ENCODE results near the gene PLEKHH1. TPM values are rescaled to one million over a fixed set of nuclear protein-coding genes. Genes with fewer than 3 reads are reported as not detected.

Gene PLEKHH1
- total RNA-seq, 4 donors from 2014 or later = 1.8 to 6.1 (median 4.0) TPM

DNA sequence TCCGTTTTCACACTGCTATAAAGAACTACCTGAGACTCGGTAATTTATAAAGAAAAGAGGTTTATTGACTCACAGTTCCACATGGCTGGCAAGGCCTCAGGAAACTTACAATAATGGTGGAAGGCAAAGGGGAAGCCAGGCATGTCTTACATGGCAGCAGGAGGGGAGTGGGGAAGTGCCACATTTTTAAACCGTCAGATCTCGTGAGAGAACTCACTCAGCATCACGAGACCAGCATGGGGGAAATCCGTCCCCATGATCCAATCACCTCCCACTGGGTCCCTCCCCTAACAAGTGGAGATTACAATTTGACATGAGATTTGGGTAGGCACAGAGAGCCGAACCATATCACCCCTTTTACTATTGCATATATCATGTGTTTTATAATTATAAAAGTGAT lies 69.0 kb downstream of the PLEKHH1 start:
- Histone ChIP-seq H3K4me1 (peaks cover 0 to 24% (median 8%) of the 10 kb centered on the region in 3 donors), H3K4me3 (no peak overlapping the region), H3K9me3 (no peaks in the 10 kb centered on the region), H3K36me3 (no peaks in the 10 kb centered on the region), H3K27me3 (no peaks in the 10 kb centered on the region), H3K27ac (no peak overlapping the region)
- ATAC-seq = no peak
- TF ChIP-seq, protein P1, sequence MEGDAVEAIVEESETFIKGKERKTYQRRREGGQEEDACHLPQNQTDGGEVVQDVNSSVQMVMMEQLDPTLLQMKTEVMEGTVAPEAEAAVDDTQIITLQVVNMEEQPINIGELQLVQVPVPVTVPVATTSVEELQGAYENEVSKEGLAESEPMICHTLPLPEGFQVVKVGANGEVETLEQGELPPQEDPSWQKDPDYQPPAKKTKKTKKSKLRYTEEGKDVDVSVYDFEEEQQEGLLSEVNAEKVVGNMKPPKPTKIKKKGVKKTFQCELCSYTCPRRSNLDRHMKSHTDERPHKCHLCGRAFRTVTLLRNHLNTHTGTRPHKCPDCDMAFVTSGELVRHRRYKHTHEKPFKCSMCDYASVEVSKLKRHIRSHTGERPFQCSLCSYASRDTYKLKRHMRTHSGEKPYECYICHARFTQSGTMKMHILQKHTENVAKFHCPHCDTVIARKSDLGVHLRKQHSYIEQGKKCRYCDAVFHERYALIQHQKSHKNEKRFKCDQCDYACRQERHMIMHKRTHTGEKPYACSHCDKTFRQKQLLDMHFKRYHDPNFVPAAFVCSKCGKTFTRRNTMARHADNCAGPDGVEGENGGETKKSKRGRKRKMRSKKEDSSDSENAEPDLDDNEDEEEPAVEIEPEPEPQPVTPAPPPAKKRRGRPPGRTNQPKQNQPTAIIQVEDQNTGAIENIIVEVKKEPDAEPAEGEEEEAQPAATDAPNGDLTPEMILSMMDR (IDR thresholded peaks at IDR 0.05) = no peak
- no peak for TF ChIP-seq EP300 (IDR thresholded peaks at IDR 0.05)
- WGBS, 2 donors (ENCODE audit: low coverage in 1 of 2) = 58 to 68% methylated on average over 6 to 7 of the region's 7 CpGs

- WGBS, 2 donors (ENCODE audit: low coverage in 1 of 2) = 63 to 69% methylated on average over 5 of the region's 5 CpGs
- Histone ChIP-seq H3K4me3 (no peak overlapping the region), H3K27ac (no peak overlapping the region), H3K27me3 (no peaks in the 10 kb centered on the region), H3K36me3 (no peaks in the 10 kb centered on the region), H3K9me3 (no peaks in the 10 kb centered on the region), H3K4me1 (peaks cover 0 to 22% (median 8%) of the 10 kb centered on the region in 3 donors)
- TF ChIP-seq POLR2A (IDR thresholded peaks at IDR 0.05) = no peak
- TF ChIP-seq, protein P1 (IDR thresholded peaks at IDR 0.05) = no peak
- no peak for TF ChIP-seq POLR2AphosphoS5 (IDR thresholded peaks at IDR 0.05)
- no peak for TF ChIP-seq EP300 (IDR thresholded peaks at IDR 0.05)
- no peak for ATAC-seq
Observed at GRCh38 chr14:67602995-67603545, 70.0 kb downstream of the PLEKHH1 start.

GRCh38 chr14:67607646-67608045 lies 74.6 kb downstream of the PLEKHH1 start:
- H3K4me3 ChIP-seq = no peak overlapping the region
- no peak overlapping the region for H3K27ac ChIP-seq
- ATAC-seq = no peak
- TF ChIP-seq EP300 (IDR thresholded peaks at IDR 0.05) (no peak), POLR2A (IDR thresholded peaks at IDR 0.05) (no peak), POLR2AphosphoS5 (IDR thresholded peaks at IDR 0.05) (no peak)
- TF ChIP-seq, protein P1 (IDR thresholded peaks at IDR 0.05) = no peak
- H3K4me1 ChIP-seq = no peaks in the 10 kb centered on the region
- H3K27me3 ChIP-seq = no peaks in the 10 kb centered on the region
- no peaks in the 10 kb centered on the region for H3K9me3 ChIP-seq
- H3K36me3 ChIP-seq = no peaks in the 10 kb centered on the region
- WGBS, 2 donors (ENCODE audit: low coverage in 1 of 2) = 86 to 89% methylated on average over 2 to 3 of the region's 5 CpGs

DNA sequence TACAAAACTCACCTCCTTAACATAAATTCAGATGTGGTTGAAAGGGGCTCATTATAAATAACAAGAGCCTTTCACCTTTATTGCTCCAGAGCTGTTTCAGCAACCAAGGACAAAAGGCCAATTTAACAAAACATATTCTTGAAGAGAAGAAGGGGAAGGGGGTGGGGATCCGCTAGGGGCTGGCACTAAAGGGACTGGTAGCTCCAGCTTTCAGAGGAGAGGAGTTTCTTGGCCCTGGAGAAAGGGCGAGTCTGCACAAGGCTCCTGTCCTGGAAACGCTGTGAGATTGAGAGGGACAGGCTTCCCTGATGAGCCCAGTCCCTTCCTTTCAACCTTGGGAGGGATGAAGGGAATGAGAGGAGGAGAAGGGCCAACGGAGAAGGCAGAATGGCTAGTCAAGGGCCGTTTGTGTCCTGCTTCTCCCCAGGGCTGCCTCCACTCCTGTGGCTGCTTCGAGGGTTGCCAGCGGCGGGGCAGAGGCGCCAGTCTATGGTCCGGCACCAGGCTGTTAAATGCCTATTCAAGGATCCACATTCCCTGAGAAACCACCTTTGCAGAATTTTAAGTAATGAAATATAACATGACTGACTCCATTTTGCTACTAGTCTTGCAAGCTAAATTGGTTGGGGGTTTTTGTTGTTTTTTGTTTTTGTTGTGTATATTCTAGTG lies 76.7 kb downstream of the PLEKHH1 start:
- no peaks in the 10 kb centered on the region for H3K9me3 ChIP-seq
- TF ChIP-seq POLR2A (IDR thresholded peaks at IDR 0.05) (no peak), POLR2AphosphoS5 (IDR thresholded peaks at IDR 0.05) (no peak), EP300 (IDR thresholded peaks at IDR 0.05) (no peak)
- TF ChIP-seq, protein P1 (IDR thresholded peaks at IDR 0.05) = no peak
- ATAC-seq = no peak
- no peaks in the 10 kb centered on the region for H3K4me1 ChIP-seq
- WGBS, 2 donors (ENCODE audit: low coverage in 1 of 2) = 67 to 70% methylated on average over 7 to 9 of the region's 10 CpGs
- no peaks in the 10 kb centered on the region for H3K36me3 ChIP-seq
- no peaks in the 10 kb centered on the region for H3K27me3 ChIP-seq
- no peak overlapping the region for H3K27ac ChIP-seq
- no peak overlapping the region for H3K4me3 ChIP-seq

GRCh38 chr14:67610491-67610890 lies 77.4 kb downstream of the PLEKHH1 start:
- H3K27me3 ChIP-seq = no peaks in the 10 kb centered on the region
- no peak overlapping the region for H3K4me3 ChIP-seq
- H3K9me3 ChIP-seq = no peaks in the 10 kb centered on the region
- H3K4me1 ChIP-seq = no peaks in the 10 kb centered on the region
- no peak for ATAC-seq
- TF ChIP-seq POLR2AphosphoS5 (IDR thresholded peaks at IDR 0.05) (no peak), EP300 (IDR thresholded peaks at IDR 0.05) (no peak)
- TF ChIP-seq, protein P1 (IDR thresholded peaks at IDR 0.05) = no peak
- WGBS, 2 donors (ENCODE audit: low coverage in 1 of 2) = 75 to 80% methylated on average over 1 of the region's 1 CpG
- no peaks in the 10 kb centered on the region for H3K36me3 ChIP-seq
- no peak overlapping the region for H3K27ac ChIP-seq
